ENCODE data around the gene FIBCD1.

FIBCD1 gene

DNA sequence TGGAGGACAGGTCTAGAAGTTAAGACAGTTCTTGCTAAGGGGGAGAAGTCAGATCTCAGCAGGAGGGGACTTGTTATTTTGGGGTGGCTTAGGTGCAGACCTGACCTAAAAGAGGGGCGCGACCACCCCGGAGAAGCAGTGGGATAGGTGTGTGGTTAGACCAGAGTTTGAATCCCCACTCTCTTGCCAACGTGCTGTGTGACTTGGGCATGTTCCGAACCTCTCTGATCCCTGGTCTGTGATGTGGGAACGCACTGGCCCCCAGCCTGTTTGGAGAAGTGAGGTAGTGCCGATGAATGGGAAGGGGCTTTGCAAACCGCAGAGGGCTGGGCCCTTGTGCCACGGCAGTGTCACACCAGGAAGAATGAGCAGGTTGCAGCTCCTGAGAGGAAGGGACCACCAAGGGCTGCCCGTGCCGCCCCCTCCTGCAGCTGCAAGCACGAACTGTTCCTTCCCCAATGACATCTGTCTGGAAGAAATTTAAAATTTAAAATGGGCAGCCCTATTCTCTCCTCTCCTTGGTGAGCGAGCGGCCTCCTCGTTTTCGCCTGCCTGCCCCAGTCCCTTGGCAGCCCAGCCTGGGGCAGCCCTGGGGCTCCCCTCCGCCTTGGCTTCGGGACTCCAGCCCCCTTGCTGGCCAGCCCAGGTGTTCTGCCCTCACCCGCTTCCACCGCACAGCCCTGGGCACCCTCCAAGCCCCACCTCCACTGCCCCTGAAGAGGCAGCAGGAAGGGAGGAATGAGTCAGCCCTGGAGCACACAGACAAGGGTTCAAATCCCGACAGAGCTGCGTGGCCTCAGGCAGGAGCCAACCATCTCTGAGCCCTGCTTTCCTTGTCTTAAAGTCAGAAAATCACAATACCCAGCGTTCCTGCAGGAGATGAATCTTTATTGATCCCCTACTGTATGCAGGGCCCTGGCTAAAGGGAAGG is 1.6 kb downstream of the FIBCD1 start:
- POLR2A ChIA-PET, result no interaction called here
- no peak for DNase-seq (ENCODE audit: extremely low spot score)
- CTCF ChIA-PET, result interaction anchor here (2.0 kb wide), 1 partner anchor 236 kb away, joined by 7 read pairs; no protein-coding TSS in a partner anchor
- TF ChIP-seq, protein P1, sequence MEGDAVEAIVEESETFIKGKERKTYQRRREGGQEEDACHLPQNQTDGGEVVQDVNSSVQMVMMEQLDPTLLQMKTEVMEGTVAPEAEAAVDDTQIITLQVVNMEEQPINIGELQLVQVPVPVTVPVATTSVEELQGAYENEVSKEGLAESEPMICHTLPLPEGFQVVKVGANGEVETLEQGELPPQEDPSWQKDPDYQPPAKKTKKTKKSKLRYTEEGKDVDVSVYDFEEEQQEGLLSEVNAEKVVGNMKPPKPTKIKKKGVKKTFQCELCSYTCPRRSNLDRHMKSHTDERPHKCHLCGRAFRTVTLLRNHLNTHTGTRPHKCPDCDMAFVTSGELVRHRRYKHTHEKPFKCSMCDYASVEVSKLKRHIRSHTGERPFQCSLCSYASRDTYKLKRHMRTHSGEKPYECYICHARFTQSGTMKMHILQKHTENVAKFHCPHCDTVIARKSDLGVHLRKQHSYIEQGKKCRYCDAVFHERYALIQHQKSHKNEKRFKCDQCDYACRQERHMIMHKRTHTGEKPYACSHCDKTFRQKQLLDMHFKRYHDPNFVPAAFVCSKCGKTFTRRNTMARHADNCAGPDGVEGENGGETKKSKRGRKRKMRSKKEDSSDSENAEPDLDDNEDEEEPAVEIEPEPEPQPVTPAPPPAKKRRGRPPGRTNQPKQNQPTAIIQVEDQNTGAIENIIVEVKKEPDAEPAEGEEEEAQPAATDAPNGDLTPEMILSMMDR (IDR thresholded peaks at IDR 0.05; ENCODE audit: control extremely low read depth, extremely low read depth, low read depth, missing control alignments), result no peak

- no peak for DNase-seq (ENCODE audit: extremely low spot score)
- CTCF ChIA-PET, result interaction anchor here (2.0 kb wide), 1 partner anchor 235 kb away, joined by 7 read pairs; no protein-coding TSS in a partner anchor
- TF ChIP-seq, protein P1 (IDR thresholded peaks at IDR 0.05; ENCODE audit: control extremely low read depth, extremely low read depth, low read depth, missing control alignments), result no peak
- POLR2A ChIA-PET, result no interaction called here
Observed at GRCh38 chr9:130936285-130937117, 2.5 kb downstream of the FIBCD1 start.

GRCh38 chr9:130935648-130936271 is 3.3 kb downstream of the FIBCD1 start:
- no peak for DNase-seq (ENCODE audit: extremely low spot score)
- ChIA-PET POLR2A (no interaction called here), CTCF (interaction anchor here (1.1 to 2.0 kb wide), 5 partner anchors 10 to 235 kb away, joined by 3 to 7 read pairs (median 5); no protein-coding TSS in a partner anchor)
- TF ChIP-seq, protein P1 (IDR thresholded peaks at IDR 0.05; ENCODE audit: control extremely low read depth, extremely low read depth, low read depth, missing control alignments), result no peak

GRCh38 chr9:130934702-130935647 is 4.1 kb downstream of the FIBCD1 start:
- ChIA-PET POLR2A (no interaction called here), CTCF (interaction anchor here (1.1 to 1.7 kb wide), 5 partner anchors 9 to 234 kb away, joined by 3 to 5 read pairs (median 5); no protein-coding TSS in a partner anchor)
- TF ChIP-seq, protein P1 (IDR thresholded peaks at IDR 0.05; ENCODE audit: control extremely low read depth, extremely low read depth, low read depth, missing control alignments), result no peak
- no peak for DNase-seq (ENCODE audit: extremely low spot score)

DNA sequence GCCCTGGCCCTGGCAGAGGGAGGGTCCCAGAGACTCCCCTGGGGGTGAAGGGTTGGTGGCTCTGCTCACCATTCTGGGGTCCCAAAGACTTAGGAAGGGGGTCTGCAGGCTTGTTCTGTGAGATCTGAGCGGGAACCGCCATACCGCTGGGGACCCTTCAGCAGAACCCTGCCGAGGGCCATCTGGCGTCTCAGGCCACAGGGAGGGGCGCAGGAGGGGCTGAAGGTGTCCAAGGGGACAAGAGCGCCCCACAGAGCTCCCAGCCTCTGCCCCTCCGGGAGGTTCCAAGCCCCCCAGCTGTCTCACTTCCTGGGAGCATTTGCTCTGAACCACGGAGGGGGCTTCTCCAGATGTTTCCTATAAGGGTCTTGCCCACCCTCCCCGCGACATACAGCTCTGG is 4.8 kb downstream of the FIBCD1 start:
- ChIA-PET POLR2A (no interaction called here), CTCF (interaction anchor here (1.2 to 1.7 kb wide), 4 partner anchors 8 to 112 kb away, joined by 3 to 5 read pairs (median 5); no protein-coding TSS in a partner anchor)
- DNase-seq (ENCODE audit: extremely low spot score), result no peak
- TF ChIP-seq, protein P1 (IDR thresholded peaks at IDR 0.05; ENCODE audit: control extremely low read depth, extremely low read depth, low read depth, missing control alignments), result no peak
